Mucosa of descending colon (tissue), 3 donors: ENCODE measurements around the gene SERPINE2. TPM values are rescaled to one million over a fixed set of nuclear protein-coding genes. Genes with fewer than 3 reads are reported as not detected.

Experiments
- ATAC-seq: fragments of 200-7000 bp; cut with Tn5 transposase; one replicate; pipeline ENCODE4 v1.9.1; 2020; ENCODE audit warnings: mild to moderate bottlenecking, moderate library complexity
- DNase-seq, 3 donors: peaks; one replicate each; pipeline ENCODE4 v3.0.0-alpha.2; 2020
- H3K36me3 ChIP-seq: fragments of 200-600 bp; one replicate; pipeline ENCODE4 v1.8.0; 2021; ENCODE audit warnings: low read depth, mild to moderate bottlenecking
- H3K4me1 ChIP-seq: fragments of 200-600 bp; one replicate; pipeline ENCODE4 v1.8.0; 2021; ENCODE audit warnings: low read depth, mild to moderate bottlenecking
- H3K4me3 ChIP-seq: fragments of 200-600 bp; one replicate; pipeline ENCODE4 v1.8.0; 2021; ENCODE audit warnings: mild to moderate bottlenecking
- H3K9me3 ChIP-seq: fragments of 200-600 bp; one replicate; pipeline ENCODE4 v1.8.0; 2021; ENCODE audit warnings: mild to moderate bottlenecking
- intact Hi-C, 2 donors: fragments of 100-400 bp; cut with DNase I in 1 of 2; cut with micrococcal nuclease in 1 of 2; formaldehyde crosslinking; loops; one replicate each; pipeline versions ENCODE4 v1.11.0 to v1.11.1; 2022; cut with DNase I, micrococcal nuclease
- total RNA-seq, 3 donors: library from RNA; stranded (reverse); fragmentation: NEBNext Ultra II Directional in 2 of 3; extraction: Animal tissue kit (Norgen Biotek cat#: 25700) in 2 of 3; gene quantifications; one replicate each; pipeline versions ENCODE4 v1.2.1 to v1.2.4, GENCODE V29; 2021 to 2023
- TF ChIP-seq, protein P1 (sequence below): fragments of 200-600 bp; IDR thresholded peaks from one replicate; pipeline ENCODE4 v1.8.0; 2022; ENCODE audit warnings: antibody characterized with exemption, mild to moderate bottlenecking
- donor health status: DM: no; HTN: no; CAD: no; lungs with moderate emphysema.
- donor health status: DM: no; HTN: no; CAD: no.
- donor health status: DM: no; HTN: yes; CAD: no.

The SERPINE2 gene
- total RNA-seq, 3 donors from 2014 or later: 10.6 to 15.9 (median 12.4) TPM

DNA sequence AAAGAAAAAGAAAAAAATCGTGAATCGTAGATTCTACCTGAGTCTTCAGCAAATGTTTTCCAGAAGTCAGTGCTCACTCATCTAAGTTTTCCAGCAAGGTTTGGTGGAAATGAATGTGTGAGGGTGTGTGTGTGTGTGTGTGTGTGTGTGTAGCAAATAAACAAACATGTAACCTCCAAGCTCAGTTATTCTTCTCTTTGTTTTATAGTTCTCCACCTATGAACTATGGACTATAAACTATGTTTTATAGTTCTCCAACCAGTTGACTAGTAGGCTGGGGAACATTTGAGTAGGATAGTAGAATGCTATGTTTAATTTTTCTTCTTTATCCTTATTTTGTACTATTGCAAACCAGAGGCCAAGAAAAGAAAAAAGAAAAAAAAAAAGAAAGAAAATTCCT lies 44.6 kb upstream of the SERPINE2 start:
- H3K9me3 ChIP-seq: no peaks in the 10 kb centered on the region
- DNase-seq: peak in 1 of 3 donors; percentile 24
- no peak overlapping the region for H3K4me3 ChIP-seq
- no peaks in the 10 kb centered on the region for H3K36me3 ChIP-seq
- peaks cover 8% of the 10 kb centered on the region for H3K4me1 ChIP-seq
- ATAC-seq: peak; percentile 95
- TF ChIP-seq, protein P1, sequence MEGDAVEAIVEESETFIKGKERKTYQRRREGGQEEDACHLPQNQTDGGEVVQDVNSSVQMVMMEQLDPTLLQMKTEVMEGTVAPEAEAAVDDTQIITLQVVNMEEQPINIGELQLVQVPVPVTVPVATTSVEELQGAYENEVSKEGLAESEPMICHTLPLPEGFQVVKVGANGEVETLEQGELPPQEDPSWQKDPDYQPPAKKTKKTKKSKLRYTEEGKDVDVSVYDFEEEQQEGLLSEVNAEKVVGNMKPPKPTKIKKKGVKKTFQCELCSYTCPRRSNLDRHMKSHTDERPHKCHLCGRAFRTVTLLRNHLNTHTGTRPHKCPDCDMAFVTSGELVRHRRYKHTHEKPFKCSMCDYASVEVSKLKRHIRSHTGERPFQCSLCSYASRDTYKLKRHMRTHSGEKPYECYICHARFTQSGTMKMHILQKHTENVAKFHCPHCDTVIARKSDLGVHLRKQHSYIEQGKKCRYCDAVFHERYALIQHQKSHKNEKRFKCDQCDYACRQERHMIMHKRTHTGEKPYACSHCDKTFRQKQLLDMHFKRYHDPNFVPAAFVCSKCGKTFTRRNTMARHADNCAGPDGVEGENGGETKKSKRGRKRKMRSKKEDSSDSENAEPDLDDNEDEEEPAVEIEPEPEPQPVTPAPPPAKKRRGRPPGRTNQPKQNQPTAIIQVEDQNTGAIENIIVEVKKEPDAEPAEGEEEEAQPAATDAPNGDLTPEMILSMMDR: no peak
- intact Hi-C loops: no loop called here

DNA sequence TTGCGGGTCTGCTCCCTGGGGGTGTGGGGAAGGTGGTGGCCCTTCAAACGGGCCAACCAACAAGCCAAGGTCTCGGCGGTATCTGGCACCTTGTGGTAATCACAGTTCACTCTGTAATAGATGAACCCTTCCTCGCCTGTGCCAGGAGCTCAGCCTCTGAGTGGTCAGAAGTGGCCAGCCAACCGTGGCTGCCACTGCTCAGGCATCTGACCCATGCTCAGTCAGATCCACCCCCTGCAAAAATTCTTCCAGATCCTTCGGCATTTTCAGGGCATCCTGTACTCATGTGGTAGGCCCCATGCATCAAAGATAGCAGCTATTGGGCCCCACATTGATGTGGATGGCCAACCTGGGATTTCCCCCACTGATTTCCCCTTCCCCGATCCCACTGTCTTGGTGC lies 39.6 kb upstream of the SERPINE2 start:
- Histone ChIP-seq H3K36me3 (no peaks in the 10 kb centered on the region), H3K4me3 (no peak overlapping the region), H3K4me1 (no peaks in the 10 kb centered on the region), H3K9me3 (no peaks in the 10 kb centered on the region)
- ATAC-seq (no peak), DNase-seq (no peak)
- TF ChIP-seq, protein P1: no peak
- intact Hi-C loops: no loop called here

DNA sequence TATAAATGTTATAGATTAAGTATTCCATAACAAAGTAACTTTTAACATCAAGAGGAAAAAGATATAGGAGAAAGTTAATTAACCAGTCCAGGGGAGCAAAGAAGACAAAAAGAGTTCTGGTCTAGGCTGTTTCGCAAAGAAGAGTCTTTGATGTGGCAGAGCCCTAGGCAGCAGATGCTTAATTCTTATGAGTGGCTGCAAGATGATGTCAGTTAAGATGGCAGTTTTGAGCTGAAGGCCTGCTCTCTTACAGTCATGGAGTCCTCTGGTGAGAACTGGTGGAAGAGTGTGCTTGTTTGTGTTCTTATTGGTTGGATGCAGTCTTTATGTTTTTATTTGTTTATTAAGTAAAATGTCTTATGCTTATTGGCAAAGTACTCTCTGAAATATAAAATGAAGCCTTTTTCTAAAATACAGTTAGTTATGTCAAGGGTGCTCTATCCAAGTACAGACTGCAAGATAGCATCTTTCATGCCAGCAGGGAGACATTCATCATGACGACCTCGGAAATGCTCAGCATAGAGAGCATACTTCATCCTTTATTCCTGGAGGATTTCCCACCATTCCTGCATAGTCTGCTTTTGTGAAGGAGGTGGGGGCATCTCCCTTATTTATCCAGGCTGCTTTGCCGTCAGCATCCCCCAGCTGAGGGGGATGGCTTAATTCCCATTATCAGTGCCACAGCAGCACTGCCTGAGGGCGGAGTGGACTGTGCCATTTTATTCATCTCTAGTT lies 38.9 kb upstream of the SERPINE2 start:
- H3K9me3 ChIP-seq: no peaks in the 10 kb centered on the region
- TF ChIP-seq, protein P1: no peak
- intact Hi-C loops: no loop called here
- no peak overlapping the region for H3K4me3 ChIP-seq
- no peak for DNase-seq
- H3K4me1 ChIP-seq: no peaks in the 10 kb centered on the region
- H3K36me3 ChIP-seq: no peaks in the 10 kb centered on the region
- ATAC-seq: no peak

DNA sequence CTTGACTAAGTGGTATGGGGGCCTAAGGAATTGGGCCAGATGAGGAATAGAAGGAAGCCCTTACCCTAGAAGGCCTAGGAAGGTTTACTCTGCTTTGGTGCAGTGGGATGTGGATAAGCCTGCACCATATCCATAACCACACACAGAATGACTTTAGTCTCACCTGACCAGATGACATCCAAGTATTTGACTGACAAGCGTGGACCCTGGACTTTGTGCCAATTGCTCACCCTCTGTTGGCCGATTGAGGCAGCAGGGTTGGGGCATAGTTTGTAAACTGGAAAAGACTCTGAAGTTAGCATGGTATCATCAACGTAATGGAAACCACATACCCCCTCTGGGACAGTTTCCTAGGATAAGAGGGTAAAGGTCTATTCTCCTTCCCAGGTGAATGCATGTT lies 36.5 kb upstream of the SERPINE2 start:
- intact Hi-C loops: no loop called here
- H3K4me3 ChIP-seq: no peak overlapping the region
- no peaks in the 10 kb centered on the region for H3K36me3 ChIP-seq
- TF ChIP-seq, protein P1: no peak
- no peaks in the 10 kb centered on the region for H3K4me1 ChIP-seq
- no peaks in the 10 kb centered on the region for H3K9me3 ChIP-seq
- ATAC-seq (no peak), DNase-seq (no peak)

DNA sequence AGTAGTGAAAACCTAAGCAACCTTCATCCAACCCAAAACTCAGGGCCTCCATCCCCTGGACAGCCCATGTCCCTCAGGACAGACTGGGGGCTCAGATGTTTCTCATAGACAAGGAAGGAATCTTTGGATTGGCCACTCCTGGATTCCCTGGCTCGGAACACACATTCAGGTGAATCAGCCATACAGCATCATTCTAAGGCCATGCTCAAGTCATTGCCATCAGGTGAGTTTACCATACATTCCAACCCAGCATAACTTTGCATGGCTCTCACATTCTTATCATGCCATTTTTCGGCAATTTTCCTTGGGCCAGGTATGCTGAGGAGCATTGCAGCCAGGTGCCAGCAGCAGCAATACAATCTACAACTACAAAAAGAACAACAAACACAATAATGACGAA lies 34.6 kb upstream of the SERPINE2 start:
- ATAC-seq (no peak), DNase-seq (no peak)
- Histone ChIP-seq H3K4me3 (no peak overlapping the region), H3K9me3 (no peaks in the 10 kb centered on the region), H3K36me3 (no peaks in the 10 kb centered on the region), H3K4me1 (no peaks in the 10 kb centered on the region)
- TF ChIP-seq, protein P1: no peak
- intact Hi-C loops: no loop called here
